ENCODE measurements around the gene ADGRD2. TPM values are rescaled to one million over a fixed set of nuclear protein-coding genes. Genes with fewer than 3 reads are reported as not detected.

Gene ADGRD2, protein sequence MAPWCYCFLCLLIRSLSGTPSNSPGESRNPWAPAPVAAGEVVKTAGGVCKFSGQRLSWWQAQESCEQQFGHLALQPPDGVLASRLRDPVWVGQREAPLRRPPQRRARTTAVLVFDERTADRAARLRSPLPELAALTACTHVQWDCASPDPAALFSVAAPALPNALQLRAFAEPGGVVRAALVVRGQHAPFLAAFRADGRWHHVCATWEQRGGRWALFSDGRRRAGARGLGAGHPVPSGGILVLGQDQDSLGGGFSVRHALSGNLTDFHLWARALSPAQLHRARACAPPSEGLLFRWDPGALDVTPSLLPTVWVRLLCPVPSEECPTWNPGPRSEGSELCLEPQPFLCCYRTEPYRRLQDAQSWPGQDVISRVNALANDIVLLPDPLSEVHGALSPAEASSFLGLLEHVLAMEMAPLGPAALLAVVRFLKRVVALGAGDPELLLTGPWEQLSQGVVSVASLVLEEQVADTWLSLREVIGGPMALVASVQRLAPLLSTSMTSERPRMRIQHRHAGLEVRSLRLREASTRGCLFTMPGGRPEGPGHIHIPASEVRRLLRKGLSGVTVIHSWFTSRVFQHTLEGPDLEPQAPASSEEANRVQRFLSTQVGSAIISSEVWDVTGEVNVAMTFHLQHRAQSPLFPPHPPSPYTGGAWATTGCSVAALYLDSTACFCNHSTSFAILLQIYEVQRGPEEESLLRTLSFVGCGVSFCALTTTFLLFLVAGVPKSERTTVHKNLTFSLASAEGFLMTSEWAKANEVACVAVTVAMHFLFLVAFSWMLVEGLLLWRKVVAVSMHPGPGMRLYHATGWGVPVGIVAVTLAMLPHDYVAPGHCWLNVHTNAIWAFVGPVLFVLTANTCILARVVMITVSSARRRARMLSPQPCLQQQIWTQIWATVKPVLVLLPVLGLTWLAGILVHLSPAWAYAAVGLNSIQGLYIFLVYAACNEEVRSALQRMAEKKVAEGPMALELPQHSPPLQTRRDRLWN
- total RNA-seq: not detected in 2 replicates

DNA sequence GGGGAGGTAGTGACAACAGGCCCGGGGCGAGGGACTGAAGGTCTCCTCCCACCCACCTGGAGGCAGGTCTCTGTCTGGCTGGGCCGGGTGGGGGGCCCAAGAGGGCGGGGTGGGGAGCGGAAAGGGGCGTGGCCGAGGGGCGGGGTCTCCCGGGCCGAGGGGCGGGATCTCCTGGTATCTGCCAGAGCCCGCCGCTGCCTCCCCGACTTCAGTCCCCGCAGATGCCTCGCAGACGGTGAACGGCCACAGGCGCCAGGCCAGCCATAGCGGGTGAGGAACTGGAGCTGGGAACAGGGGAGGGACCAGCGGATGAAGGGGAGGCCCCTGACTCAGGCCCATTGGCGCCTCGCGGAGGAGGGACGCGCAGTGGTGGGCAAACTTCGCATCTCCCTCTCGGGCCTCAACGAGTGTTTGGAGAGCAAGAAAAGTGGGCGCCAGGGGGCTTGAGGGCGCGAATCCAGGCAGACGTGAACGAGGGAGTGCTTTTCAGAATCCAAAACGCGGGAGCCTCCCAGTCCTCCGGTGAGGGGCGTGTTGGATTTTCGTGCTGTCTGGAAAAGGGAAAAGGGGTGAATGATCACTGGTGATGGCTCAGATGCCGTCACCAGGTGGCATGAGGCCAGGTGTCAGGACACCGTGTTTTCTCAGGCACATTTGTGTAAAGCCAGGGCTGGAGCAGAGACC, at the start of gene ADGRD2:
Gene ADGRD2, plus strand, starts transcription at position 211 of the 684 bp plus-strand sequence. CDS start 1,216 bp downstream, outside the sequence.
- Mint-ChIP-seq H3K36me3 (ENCODE audit: low read depth) (no peaks in the 10 kb centered on the region), H3K4me1 (no peaks in the 10 kb centered on the region), H3K9me3 (no peaks in the 10 kb centered on the region), H3K27ac (no peak within 1 kb of the TSS), H3K4me3 (no peak within 1 kb of the TSS), H3K27me3 (peaks cover 44% of the 10 kb centered on the region)
- DNase-seq: no peak
- TF ChIP-seq CTCF (IDR thresholded peaks at IDR 0.05): no peak
- intact Hi-C loops (cut with micrococcal nuclease): no loop called here
- ATAC-seq (ENCODE audit: low read depth): no peak
- POLR2A ChIA-PET: no interaction called here
- CTCF ChIA-PET: no interaction called here

- Mint-ChIP-seq H3K27me3 (no peaks in the 10 kb centered on the region), H3K4me1 (peaks cover 2% of the 10 kb centered on the region), H3K36me3 (ENCODE audit: low read depth) (peaks cover 87% of the 10 kb centered on the region), H3K9me3 (no peaks in the 10 kb centered on the region), H3K27ac (no peak overlapping the region), H3K4me3 (no peak overlapping the region)
- ATAC-seq (ENCODE audit: low read depth) (no peak), DNase-seq (no peak)
- ChIA-PET POLR2A (no interaction called here), CTCF (no interaction called here)
- intact Hi-C loops (cut with micrococcal nuclease): no loop called here
- TF ChIP-seq CTCF (IDR thresholded peaks at IDR 0.05): no peak
Measured at GRCh38 chr9:124403246-124403645, 47.0 kb upstream of the ADGRD2 start.

DNA sequence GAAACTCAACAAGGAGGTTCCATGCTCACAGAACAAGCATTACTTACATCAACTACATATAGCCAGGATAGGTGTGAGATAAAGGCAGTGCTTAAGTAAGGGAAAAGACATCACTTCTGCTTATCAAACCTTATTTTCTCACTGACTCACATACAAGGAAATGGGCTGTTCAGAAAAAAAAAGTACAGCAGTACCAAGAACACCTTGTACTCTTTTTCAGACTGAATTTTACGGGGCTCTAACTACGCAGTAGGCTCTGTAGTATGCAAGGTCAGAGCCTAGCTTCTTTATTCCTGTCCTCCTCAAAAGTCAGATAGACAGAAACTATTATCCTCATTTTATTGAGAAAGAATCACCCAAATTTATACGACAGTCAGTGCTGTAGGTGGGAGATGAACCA, 40.8 kb upstream of the ADGRD2 start:
- TF ChIP-seq CTCF (IDR thresholded peaks at IDR 0.05): no peak
- no peak overlapping the region for H3K4me3 Mint-ChIP-seq
- DNase-seq (no peak), ATAC-seq (ENCODE audit: low read depth) (no peak)
- ChIA-PET CTCF (no interaction called here), POLR2A (no interaction called here)
- no peaks in the 10 kb centered on the region for H3K9me3 Mint-ChIP-seq
- H3K27ac Mint-ChIP-seq: no peak overlapping the region
- no peaks in the 10 kb centered on the region for H3K27me3 Mint-ChIP-seq
- H3K36me3 Mint-ChIP-seq (ENCODE audit: low read depth): peaks cover 91% of the 10 kb centered on the region
- intact Hi-C loops (cut with micrococcal nuclease): no loop called here
- peaks cover 11% of the 10 kb centered on the region for H3K4me1 Mint-ChIP-seq

DNA sequence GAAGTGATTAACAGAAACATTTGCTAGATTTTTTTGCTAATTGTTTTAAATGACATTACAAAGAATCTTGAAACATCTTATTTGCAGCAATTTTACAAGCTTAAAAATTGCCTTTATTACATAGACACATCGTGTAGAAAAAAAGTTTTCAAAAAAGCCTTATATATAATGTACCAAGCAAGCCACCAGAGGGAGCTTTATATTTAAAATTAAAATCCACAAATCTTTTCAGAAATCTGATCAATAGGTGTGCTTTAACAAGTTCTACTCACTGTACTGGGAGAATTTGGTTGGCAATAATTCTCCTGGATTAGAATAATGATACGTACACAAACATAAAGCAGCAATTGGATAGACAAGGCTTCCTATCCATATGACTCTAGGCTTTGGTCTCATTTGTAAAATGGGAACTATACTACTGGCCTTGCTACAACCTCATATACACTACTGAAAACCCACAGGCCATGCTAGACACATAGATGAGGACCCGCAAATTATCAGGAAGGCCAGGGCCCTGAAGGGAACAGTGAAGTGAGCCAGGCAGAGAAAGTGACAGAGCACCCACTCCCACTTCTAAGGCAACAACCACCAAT, 39.8 kb upstream of the ADGRD2 start:
- Mint-ChIP-seq H3K9me3 (peaks cover under 1% of the 10 kb centered on the region), H3K4me1 (peaks cover 21% of the 10 kb centered on the region), H3K4me3 (no peak overlapping the region), H3K36me3 (ENCODE audit: low read depth) (peaks cover 91% of the 10 kb centered on the region), H3K27ac (no peak overlapping the region), H3K27me3 (no peaks in the 10 kb centered on the region)
- ChIA-PET POLR2A (no interaction called here), CTCF (interaction anchor here (0.7 to 1.0 kb wide), 3 partner anchors 12 to 284 kb away, joined by 3 read pairs; no protein-coding TSS in a partner anchor)
- ATAC-seq (ENCODE audit: low read depth) (no peak), DNase-seq (no peak)
- TF ChIP-seq CTCF (IDR thresholded peaks at IDR 0.05): no peak
- intact Hi-C loops (cut with micrococcal nuclease): no loop called here
